PFSK-1 (cell line): Measurements from ENCODE around the gene CCDC33.

ENCODE experiments used
- FOXP2 ChIP-seq: optimal IDR thresholded peaks from 2 replicates; pipeline ENCODE3; 2011; ENCODE audit warnings: borderline replicate concordance, control low read depth, inconsistent platforms; ENCODE audit not compliant: insufficient read depth; ENCODE audit errors: extremely low read length, extremely low read depth
- POLR2AphosphoS5 ChIP-seq: IDR thresholded peaks from 2 replicates; pipeline ENCODE4 v1.6.1; 2012; ENCODE audit warnings: low read depth, mild to moderate bottlenecking, control low read depth, low read length, moderate library complexity
- REST ChIP-seq, 2 experiments: IDR thresholded peaks; 2 replicates each; pipeline versions ENCODE4 v1.6.1 to v1.8.0; 2011 to 2012; ENCODE audit warnings: low read depth in 2 of 2, low read length in 2 of 2, control low read depth in 1 of 2, inconsistent platforms in 1 of 2, mild to moderate bottlenecking in 1 of 2, moderate library complexity in 1 of 2; ENCODE audit not compliant: insufficient read depth in 1 of 2
- SIN3A ChIP-seq: IDR thresholded peaks from 2 replicates; pipeline ENCODE4 v1.6.1; 2012; ENCODE audit warnings: mild to moderate bottlenecking, low read length, moderate library complexity, borderline replicate concordance; ENCODE audit not compliant: insufficient read depth
- TAF1 ChIP-seq: IDR thresholded peaks from 2 replicates; pipeline ENCODE4 v1.6.1; 2012; ENCODE audit warnings: low read length, control low read depth, borderline replicate concordance; ENCODE audit not compliant: insufficient read depth

CCDC33 gene

DNA sequence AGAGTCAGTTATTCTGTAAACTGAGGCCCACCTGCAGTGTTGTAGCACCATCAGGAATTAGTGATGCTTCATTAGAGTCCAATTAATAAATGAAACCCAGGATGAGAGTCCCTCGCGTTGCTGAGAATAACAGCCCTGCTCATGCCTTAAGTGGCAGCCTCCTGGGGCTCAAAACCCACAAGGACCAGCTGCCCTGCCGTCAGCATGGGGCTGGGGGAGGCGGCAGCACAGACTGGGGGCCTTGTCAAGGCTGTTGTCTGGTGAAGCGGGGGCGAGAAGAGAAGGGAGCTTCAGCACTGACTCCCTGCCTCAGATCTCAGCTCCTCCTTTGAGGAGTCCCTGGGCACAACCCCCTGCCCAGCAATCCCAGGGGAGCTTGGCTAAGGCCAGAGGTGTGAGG, 21.0 kb downstream of the CCDC33 start:
- TF ChIP-seq SIN3A (no peak), POLR2AphosphoS5 (no peak), TAF1 (no peak), FOXP2 (no peak), REST (IDR thresholded peaks at IDR 0.05; ENCODE audit: insufficient read depth in 1 of 2, low read depth in 2 of 2, low read length in 2 of 2) (no peak)

- TF ChIP-seq FOXP2 (no peak), SIN3A (no peak), POLR2AphosphoS5 (no peak), TAF1 (no peak)
These were observed 21.5 kb downstream of the CCDC33 start for GRCh38 chr15:74257623-74258022.

DNA sequence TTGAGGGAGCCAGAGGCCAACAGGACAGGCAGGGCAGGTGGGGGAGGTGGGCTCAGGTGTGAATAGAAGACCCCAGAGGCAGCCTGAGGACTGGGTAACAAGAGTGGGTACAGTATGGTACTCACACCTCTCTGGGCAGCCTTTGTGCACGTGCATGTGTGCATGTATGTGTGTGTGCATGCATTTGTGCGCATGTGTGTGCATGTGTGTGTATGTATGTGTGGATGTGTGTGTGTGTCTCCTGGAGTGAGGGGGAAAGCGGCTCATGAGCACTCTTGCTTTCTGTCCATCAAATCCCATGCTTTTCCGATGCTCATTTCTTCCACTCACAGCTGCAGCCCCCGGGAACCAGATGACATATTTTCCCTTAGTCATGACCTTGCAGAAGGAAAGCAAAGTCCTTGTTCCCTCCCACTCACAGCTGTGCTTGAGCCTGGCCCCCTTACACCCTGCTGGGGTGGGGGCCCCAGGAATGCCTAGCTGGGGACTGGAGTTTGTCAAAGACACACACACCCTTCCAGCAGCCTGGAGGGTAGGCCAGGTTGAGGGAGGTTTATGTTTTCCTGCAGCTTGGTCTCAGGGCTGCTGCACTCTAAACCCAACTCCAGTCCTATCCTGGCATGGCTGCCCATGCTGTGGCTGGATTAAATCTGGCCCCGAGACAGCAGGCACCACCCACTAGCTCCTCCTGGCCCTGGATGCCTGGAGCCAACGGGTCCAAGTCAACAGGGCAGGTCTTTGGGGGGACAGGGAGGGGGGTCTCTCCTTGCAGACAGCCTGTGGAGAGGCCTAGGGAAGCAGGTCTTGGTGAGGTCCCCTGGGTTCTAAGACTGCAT, 22.5 kb downstream of the CCDC33 start:
- TF ChIP-seq FOXP2 (no peak), POLR2AphosphoS5 (no peak), REST (IDR thresholded peaks at IDR 0.05; ENCODE audit: insufficient read depth in 1 of 2, low read depth in 2 of 2, low read length in 2 of 2) (no peak), SIN3A (no peak), TAF1 (no peak)

DNA sequence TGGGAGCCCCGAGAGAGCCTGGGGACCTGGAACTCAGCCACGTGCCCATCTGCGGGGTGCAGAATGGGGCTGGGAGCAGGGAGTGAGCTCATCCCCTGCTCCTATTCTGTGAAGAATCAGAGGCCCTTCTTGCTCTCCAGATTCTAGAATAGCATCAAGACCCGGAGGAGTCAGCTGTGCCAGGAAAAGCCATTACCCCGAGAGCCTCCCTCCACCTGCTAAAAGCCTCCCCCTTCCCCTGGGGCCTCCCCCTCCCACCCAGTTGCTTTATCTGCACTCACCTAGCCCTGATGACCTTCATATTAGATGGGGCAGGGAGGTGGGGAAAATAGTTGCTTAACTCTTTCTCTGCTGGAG, 23.1 kb downstream of the CCDC33 start:
- TF ChIP-seq POLR2AphosphoS5 (no peak), REST (IDR thresholded peaks at IDR 0.05; ENCODE audit: insufficient read depth in 1 of 2, low read depth in 2 of 2, low read length in 2 of 2) (no peak), SIN3A (no peak), TAF1 (no peak), FOXP2 (no peak)

DNA sequence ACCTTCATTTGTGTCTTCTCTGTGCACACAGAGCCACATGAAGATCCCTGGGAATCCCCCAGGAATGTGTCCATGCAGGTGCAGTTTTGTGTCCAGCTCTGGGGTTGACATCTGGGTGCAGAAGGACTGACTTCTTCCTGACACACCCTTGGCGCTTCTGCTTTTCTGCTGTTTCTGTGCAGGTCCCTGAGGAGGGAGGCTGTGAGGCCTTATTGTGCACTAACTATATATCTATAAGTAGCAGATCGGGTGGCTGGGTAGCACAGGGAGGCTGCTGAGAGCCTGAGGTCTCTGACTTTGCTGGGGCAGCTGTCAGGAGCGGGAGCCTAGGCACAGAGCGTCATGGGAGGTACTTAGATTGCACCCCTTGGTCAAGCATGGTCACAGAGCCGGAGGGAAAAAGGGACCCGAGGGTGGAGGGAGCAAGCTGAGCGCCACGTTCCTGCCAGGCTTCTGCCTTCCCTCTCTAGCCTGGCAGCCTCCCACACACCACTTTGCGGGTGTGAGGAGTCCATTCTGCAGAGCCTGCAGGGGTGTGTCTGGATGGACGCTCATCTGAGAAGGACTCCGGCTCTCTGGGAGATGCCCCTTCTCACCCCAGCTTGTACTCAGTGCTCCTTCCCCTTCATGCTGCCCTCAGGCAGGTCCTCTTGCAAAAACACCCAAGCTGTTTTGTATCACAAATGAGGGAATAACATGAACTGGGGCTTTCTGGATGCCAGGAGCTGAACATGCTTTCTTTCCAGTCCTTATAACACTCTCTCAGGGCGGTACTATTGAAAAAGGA, 23.9 kb downstream of the CCDC33 start:
- TF ChIP-seq FOXP2: no peak
- TF ChIP-seq SIN3A: no peak
- TF ChIP-seq REST (IDR thresholded peaks at IDR 0.05; ENCODE audit: insufficient read depth in 1 of 2, low read depth in 2 of 2, low read length in 2 of 2): no peak
- no peak for TF ChIP-seq POLR2AphosphoS5
